ENCODE measurements around the gene HOXA4. TPM values are rescaled to one million over a fixed set of nuclear protein-coding genes. Genes with fewer than 3 reads are reported as not detected.

The HOXA4 gene
- total and polyA plus RNA-seq, 2 experiments from 2014 or later = 0.69 to 1.3 TPM

DNA sequence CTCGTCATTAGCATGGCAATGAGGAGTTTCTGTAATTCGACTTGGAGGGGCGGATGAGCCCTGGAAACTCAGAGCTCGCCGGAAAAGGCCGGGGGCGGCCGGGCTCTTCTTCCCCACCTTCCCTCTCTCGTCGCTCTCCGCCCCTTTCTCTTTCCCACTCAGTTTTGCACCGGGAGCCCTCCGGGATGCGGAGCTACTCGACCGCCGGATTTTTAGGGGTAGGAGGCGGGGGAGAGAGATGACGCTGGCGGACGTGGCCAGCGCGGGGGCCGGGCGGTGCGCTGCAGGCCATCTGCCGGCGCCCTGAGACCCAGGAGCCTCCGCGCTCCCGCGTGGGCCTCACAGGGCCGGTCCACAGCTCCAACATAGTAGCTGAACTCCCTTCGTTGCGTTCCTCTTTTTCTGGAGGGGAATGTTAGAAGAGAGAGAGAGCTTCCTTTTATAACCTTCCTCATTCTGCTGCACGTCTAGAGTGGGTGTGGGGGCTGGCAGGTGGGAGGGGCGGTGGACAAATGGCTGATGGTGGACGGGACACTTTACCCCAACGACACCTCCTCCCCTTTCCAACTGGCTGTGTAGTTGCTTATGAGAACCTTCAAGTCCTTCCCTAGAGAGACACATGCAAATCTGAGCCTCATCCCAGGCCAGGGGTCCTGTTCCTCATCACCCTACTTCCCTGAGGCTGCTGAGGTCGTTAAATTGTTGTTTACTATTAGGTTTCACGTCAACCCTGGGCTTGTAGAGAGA, 33.6 kb downstream of the HOXA4 start:
- H3K4me3 ChIP-seq = peak overlapping the region; percentile 95
- DNase-seq (ENCODE audit: low spot score) = no peak
- H3K79me2 ChIP-seq = peaks cover 13% of the 10 kb centered on the region
- H3K27me3 ChIP-seq = peaks cover 98% of the 10 kb centered on the region
- peak overlapping the region; percentile 91 for H3K4me2 ChIP-seq
- H2AFZ ChIP-seq = peak overlapping the region; percentile 89
- no peaks in the 10 kb centered on the region for H3K36me3 ChIP-seq (replicated peaks; ENCODE audit: insufficient read depth, low read depth)
- no peaks in the 10 kb centered on the region for H3K9me3 ChIP-seq (ENCODE audit: low read depth)
- WGBS (ENCODE audit: low lambda C conversion rate, missing lambda C conversion rate) = 4% methylated on average over 34 of the region's 41 CpGs
- peaks cover 16% of the 10 kb centered on the region for H3K4me1 ChIP-seq (ENCODE audit: insufficient read depth)
- no peaks in the 10 kb centered on the region for H3K9me2 ChIP-seq (replicated peaks; ENCODE audit: insufficient read depth)
- H4K20me1 ChIP-seq (ENCODE audit: insufficient read depth, poor library complexity, severe bottlenecking) = no peaks in the 10 kb centered on the region
- TF ChIP-seq, protein P1, sequence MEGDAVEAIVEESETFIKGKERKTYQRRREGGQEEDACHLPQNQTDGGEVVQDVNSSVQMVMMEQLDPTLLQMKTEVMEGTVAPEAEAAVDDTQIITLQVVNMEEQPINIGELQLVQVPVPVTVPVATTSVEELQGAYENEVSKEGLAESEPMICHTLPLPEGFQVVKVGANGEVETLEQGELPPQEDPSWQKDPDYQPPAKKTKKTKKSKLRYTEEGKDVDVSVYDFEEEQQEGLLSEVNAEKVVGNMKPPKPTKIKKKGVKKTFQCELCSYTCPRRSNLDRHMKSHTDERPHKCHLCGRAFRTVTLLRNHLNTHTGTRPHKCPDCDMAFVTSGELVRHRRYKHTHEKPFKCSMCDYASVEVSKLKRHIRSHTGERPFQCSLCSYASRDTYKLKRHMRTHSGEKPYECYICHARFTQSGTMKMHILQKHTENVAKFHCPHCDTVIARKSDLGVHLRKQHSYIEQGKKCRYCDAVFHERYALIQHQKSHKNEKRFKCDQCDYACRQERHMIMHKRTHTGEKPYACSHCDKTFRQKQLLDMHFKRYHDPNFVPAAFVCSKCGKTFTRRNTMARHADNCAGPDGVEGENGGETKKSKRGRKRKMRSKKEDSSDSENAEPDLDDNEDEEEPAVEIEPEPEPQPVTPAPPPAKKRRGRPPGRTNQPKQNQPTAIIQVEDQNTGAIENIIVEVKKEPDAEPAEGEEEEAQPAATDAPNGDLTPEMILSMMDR (IDR thresholded peaks at IDR 0.05; ENCODE audit: poor library complexity) = no peak
- TF ChIP-seq EZH2phosphoT487 (IDR thresholded peaks at IDR 0.05; ENCODE audit: low read depth, severe bottlenecking, unreplicated experiment) = no peak
- no peak for TF ChIP-seq EZH2 (IDR thresholded peaks at IDR 0.05; ENCODE audit: borderline replicate concordance)
- peak overlapping the region; percentile 72 for H3K27ac ChIP-seq

DNA sequence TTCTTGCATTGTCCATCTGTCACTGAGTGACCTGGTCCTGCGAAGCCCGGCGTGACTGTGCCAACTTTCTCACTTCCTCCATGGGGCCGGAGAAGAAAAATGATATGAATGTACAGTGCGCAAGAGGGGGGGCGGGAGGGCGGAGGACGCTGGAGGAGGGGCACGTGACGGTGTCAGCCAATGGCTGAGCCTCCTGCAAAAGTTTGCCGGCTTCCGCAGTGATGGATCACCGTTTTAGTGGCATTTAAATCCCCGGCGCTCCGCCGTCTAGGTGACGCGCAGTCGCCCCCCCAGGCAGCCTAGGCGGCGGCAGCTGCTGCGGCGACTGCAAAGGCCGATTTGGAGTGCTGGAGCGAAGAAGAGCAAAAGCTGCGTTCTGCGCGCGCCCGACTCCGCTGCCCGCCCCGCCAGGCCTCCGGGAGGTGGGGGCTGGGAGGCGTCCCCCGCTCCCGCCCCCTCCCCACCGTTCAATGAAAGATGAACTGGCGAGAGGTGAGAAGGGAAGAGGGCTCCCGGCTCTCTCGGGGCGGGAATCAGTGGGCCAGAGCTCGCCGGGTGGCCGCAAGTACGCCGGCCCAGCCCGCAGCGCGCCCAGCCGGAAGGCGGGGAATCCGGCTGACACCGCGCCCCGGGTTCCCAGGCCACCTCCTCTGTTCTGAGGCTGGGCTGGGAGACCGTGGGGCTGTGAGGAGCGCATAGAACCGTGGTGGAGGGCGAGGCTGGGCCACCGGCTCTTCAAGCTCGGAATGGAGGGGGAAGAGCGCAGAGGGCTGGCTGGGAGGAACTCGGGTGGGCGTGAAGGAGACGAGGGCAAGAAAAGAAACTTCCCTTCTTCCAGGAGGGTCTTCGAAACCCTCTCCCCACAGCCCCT, 34.4 kb downstream of the HOXA4 start, which contains the start of gene HOXA1:
Gene HOXA1, minus strand, starts transcription at position 104 of the 871 bp plus-strand sequence. Its CDS starts 88 bp downstream, at position 16.
- Histone ChIP-seq H3K9me2 (replicated peaks; ENCODE audit: insufficient read depth) (no peaks in the 10 kb centered on the region), H3K4me1 (ENCODE audit: insufficient read depth) (peaks cover 16% of the 10 kb centered on the region), H4K20me1 (ENCODE audit: insufficient read depth, poor library complexity, severe bottlenecking) (no peaks in the 10 kb centered on the region), H3K36me3 (replicated peaks; ENCODE audit: insufficient read depth, low read depth) (no peaks in the 10 kb centered on the region), H3K4me3 (peak within 1 kb of the TSS; percentile 95), H3K27me3 (peaks cover 98% of the 10 kb centered on the region), H3K9me3 (ENCODE audit: low read depth) (no peaks in the 10 kb centered on the region), H3K79me2 (peaks cover 13% of the 10 kb centered on the region), H3K27ac (peak within 1 kb of the TSS; percentile 72), H2AFZ (peak within 1 kb of the TSS; percentile 89), H3K4me2 (peak within 1 kb of the TSS; percentile 91)
- under 1% methylated on average over 47 of the region's 68 CpGs for WGBS (ENCODE audit: low lambda C conversion rate, missing lambda C conversion rate)
- peak; percentile 86 for DNase-seq (ENCODE audit: low spot score)
- TF ChIP-seq, protein P1 (IDR thresholded peaks at IDR 0.05; ENCODE audit: poor library complexity) = no peak
- TF ChIP-seq EZH2phosphoT487 (IDR thresholded peaks at IDR 0.05; ENCODE audit: low read depth, severe bottlenecking, unreplicated experiment) (no peak), EZH2 (IDR thresholded peaks at IDR 0.05; ENCODE audit: borderline replicate concordance) (no peak)

DNA sequence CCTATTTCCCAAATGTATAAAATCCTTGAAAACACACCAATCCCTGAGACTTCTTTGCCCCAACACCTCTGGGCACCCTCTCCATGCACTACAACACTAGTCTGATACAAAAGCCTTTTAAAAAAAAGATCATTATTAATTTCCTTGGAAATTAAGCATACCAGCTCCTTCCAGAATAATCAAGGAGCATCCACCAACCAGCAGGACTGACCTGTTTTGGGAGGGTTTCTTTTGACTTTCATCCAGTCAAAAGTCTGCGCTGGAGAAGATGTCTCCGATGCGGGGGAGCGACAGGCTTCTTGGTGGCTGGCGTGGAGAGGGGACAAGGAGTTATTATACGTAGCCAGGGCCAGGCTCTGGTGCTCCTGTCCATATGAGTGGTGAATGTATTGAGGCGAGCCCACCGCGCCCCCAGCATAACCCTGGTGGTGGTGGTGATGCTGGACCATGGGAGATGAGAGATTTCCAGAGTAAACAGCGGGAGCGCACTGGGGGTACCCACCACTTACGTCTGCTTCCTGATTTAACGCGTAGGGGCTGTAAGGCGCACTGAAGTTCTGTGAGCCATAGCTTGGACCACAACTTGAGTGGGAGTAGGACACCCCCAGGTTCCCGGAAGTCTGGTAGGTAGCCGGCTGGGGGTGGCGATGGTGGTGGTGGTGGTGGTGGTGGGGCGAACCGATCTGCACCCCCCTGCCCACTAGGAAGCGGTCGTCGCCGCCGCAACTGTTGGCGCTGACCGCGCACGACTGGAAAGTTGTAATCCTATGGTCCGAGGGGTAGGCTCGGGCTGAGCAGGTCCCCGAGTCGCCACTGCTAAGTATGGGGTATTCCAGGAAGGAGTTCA, 35.3 kb downstream of the HOXA4 start:
- Histone ChIP-seq H4K20me1 (ENCODE audit: insufficient read depth, poor library complexity, severe bottlenecking) (no peaks in the 10 kb centered on the region), H3K4me2 (peak overlapping the region; percentile 91), H3K9me3 (ENCODE audit: low read depth) (no peaks in the 10 kb centered on the region), H3K79me2 (peaks cover 13% of the 10 kb centered on the region), H3K36me3 (replicated peaks; ENCODE audit: insufficient read depth, low read depth) (no peaks in the 10 kb centered on the region), H3K4me3 (peak overlapping the region; percentile 95), H3K9me2 (replicated peaks; ENCODE audit: insufficient read depth) (no peaks in the 10 kb centered on the region), H2AFZ (peak overlapping the region; percentile 65), H3K27ac (no peak overlapping the region), H3K27me3 (peaks cover 98% of the 10 kb centered on the region), H3K4me1 (ENCODE audit: insufficient read depth) (peaks cover 16% of the 10 kb centered on the region)
- TF ChIP-seq EZH2 (IDR thresholded peaks at IDR 0.05; ENCODE audit: borderline replicate concordance) (no peak), EZH2phosphoT487 (IDR thresholded peaks at IDR 0.05; ENCODE audit: low read depth, severe bottlenecking, unreplicated experiment) (no peak)
- TF ChIP-seq, protein P1 (IDR thresholded peaks at IDR 0.05; ENCODE audit: poor library complexity) = no peak
- 12% methylated on average over 28 of the region's 33 CpGs for WGBS (ENCODE audit: low lambda C conversion rate, missing lambda C conversion rate)
- no peak for DNase-seq (ENCODE audit: low spot score)
